Measurements from ENCODE around the gene FRMD1. TPM values are rescaled to one million over a fixed set of nuclear protein-coding genes. Genes with fewer than 3 reads are reported as not detected.
"Not testable (repeated sequence)": the region's sequence is repeated elsewhere in the genome, so short reads cannot be mapped to it uniquely, and the experiment has no call there.

The FRMD1 gene
- total RNA-seq, 1 experiment from 2014 or later: 0.57 TPM

DNA sequence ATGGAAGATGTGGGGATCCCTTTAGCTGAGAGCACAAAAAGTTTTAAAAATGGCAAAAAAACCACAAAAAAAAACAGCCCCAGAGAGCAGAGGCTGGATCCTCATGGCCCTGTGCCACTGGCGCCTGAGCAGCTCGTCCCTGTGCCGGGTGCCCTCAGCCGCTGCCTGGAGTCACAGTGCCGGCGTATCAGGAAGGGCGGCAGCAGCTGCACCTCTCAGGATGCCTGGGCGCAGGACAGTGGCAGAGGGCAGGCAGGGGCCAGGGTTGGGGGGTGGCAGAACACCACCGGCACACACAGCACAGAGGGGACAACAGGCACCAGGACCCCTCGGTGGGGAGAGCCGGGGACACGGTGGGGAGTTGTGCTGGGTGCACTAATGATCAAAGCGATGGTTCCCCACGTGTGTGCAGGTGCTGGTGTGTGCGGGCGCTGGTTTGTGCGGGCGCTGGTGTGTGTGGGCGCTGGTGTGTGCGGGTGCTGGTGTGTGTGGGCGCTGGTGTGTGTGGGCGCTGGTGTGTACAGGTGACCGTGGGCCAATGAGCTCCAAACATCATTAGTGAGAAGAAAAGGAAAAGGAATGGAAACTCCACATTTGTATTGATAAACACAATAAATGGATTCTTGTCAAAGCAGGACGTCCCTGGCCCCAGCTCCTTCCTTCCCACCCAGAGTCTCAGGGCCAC lies 1.5 kb upstream of the FRMD1 start:
- H3K4me1 Mint-ChIP-seq: peaks cover 17% of the 10 kb centered on the region
- no peaks in the 10 kb centered on the region for H3K36me3 Mint-ChIP-seq
- no peak overlapping the region for H3K4me3 Mint-ChIP-seq
- ChIA-PET POLR2A (no interaction called here), CTCF (interaction anchor here (1.2 kb wide), 1 partner anchor 20 kb away, joined by 4 read pairs; no protein-coding TSS in a partner anchor)
- H3K27me3 Mint-ChIP-seq (ENCODE audit: low read depth): no peaks in the 10 kb centered on the region; the same call in 1 of the 2 replicates
- no peak for DNase-seq (ENCODE audit: low spot score)
- no peak for ATAC-seq
- no peak overlapping the region for H3K27ac Mint-ChIP-seq
- H3K9me3 Mint-ChIP-seq: no peaks in the 10 kb centered on the region
- TF ChIP-seq, protein P1, sequence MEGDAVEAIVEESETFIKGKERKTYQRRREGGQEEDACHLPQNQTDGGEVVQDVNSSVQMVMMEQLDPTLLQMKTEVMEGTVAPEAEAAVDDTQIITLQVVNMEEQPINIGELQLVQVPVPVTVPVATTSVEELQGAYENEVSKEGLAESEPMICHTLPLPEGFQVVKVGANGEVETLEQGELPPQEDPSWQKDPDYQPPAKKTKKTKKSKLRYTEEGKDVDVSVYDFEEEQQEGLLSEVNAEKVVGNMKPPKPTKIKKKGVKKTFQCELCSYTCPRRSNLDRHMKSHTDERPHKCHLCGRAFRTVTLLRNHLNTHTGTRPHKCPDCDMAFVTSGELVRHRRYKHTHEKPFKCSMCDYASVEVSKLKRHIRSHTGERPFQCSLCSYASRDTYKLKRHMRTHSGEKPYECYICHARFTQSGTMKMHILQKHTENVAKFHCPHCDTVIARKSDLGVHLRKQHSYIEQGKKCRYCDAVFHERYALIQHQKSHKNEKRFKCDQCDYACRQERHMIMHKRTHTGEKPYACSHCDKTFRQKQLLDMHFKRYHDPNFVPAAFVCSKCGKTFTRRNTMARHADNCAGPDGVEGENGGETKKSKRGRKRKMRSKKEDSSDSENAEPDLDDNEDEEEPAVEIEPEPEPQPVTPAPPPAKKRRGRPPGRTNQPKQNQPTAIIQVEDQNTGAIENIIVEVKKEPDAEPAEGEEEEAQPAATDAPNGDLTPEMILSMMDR (IDR thresholded peaks at IDR 0.05): no peak

- H3K4me1 Mint-ChIP-seq: peaks cover 9% of the 10 kb centered on the region
- ATAC-seq (no peak), DNase-seq (ENCODE audit: low spot score) (no peak)
- no peaks in the 10 kb centered on the region for H3K36me3 Mint-ChIP-seq
- no peak overlapping the region for H3K27ac Mint-ChIP-seq
- TF ChIP-seq CREB1 (CRISPR knock-in tag; IDR thresholded peaks at IDR 0.05) (no peak), JAZF1 (CRISPR knock-in tag; IDR thresholded peaks at IDR 0.05) (no peak)
- TF ChIP-seq, protein P2, sequence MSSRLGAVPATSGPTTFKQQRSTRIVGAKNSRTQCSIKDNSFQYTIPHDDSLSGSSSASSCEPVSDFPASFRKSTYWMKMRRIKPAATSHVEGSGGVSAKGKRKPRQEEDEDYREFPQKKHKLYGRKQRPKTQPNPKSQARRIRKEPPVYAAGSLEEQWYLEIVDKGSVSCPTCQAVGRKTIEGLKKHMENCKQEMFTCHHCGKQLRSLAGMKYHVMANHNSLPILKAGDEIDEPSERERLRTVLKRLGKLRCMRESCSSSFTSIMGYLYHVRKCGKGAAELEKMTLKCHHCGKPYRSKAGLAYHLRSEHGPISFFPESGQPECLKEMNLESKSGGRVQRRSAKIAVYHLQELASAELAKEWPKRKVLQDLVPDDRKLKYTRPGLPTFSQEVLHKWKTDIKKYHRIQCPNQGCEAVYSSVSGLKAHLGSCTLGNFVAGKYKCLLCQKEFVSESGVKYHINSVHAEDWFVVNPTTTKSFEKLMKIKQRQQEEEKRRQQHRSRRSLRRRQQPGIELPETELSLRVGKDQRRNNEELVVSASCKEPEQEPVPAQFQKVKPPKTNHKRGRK (CRISPR knock-in tag; IDR thresholded peaks at IDR 0.05; ENCODE audit: borderline replicate concordance): no peak
- H3K4me3 Mint-ChIP-seq: no peak overlapping the region
- ChIA-PET POLR2A (no interaction called here), CTCF (no interaction called here)
- H3K27me3 Mint-ChIP-seq (ENCODE audit: low read depth): no peaks in the 10 kb centered on the region; the same call in 1 of the 2 replicates
- H3K9me3 Mint-ChIP-seq: no peaks in the 10 kb centered on the region
These were observed 653 bp downstream of the FRMD1 start for GRCh38 chr6:168078175-168078942.

GRCh38 chr6:168077401-168077800 lies 1.6 kb downstream of the FRMD1 start:
- ATAC-seq; H3K27me3 Mint-ChIP-seq (ENCODE audit: low read depth); H3K36me3 Mint-ChIP-seq; H3K4me3 Mint-ChIP-seq; H3K27ac Mint-ChIP-seq; H3K9me3 Mint-ChIP-seq; DNase-seq (ENCODE audit: low spot score); H3K4me1 Mint-ChIP-seq; POLR2A ChIA-PET: not testable (repeated sequence)
- CTCF ChIA-PET: interaction anchor here (0.6 kb wide), 1 partner anchor 97 kb away, joined by 3 read pairs; no protein-coding TSS in a partner anchor

GRCh38 chr6:168075787-168076202 lies 3.2 kb downstream of the FRMD1 start:
- no peak overlapping the region for H3K4me3 Mint-ChIP-seq
- H3K9me3 Mint-ChIP-seq: no peaks in the 10 kb centered on the region
- ATAC-seq: no peak
- TF ChIP-seq, protein P1 (IDR thresholded peaks at IDR 0.05): no peak
- no peak for TF ChIP-seq AFF4 (CRISPR knock-in tag; IDR thresholded peaks at IDR 0.05; ENCODE audit: borderline replicate concordance)
- TF ChIP-seq IRF2 (CRISPR knock-in tag; IDR thresholded peaks at IDR 0.05; ENCODE audit: borderline replicate concordance, low read depth): no peak
- TF ChIP-seq, protein P3, sequence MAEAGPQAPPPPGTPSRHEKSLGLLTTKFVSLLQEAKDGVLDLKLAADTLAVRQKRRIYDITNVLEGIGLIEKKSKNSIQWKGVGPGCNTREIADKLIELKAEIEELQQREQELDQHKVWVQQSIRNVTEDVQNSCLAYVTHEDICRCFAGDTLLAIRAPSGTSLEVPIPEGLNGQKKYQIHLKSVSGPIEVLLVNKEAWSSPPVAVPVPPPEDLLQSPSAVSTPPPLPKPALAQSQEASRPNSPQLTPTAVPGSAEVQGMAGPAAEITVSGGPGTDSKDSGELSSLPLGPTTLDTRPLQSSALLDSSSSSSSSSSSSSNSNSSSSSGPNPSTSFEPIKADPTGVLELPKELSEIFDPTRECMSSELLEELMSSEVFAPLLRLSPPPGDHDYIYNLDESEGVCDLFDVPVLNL (CRISPR knock-in tag; IDR thresholded peaks at IDR 0.05; ENCODE audit: borderline replicate concordance, low read depth): no peak
- TF ChIP-seq ELF4 (CRISPR knock-in tag; IDR thresholded peaks at IDR 0.05; ENCODE audit: low read depth): no peak
- TF ChIP-seq EMX1 (CRISPR knock-in tag; IDR thresholded peaks at IDR 0.05): no peak
- TF ChIP-seq, protein P4, sequence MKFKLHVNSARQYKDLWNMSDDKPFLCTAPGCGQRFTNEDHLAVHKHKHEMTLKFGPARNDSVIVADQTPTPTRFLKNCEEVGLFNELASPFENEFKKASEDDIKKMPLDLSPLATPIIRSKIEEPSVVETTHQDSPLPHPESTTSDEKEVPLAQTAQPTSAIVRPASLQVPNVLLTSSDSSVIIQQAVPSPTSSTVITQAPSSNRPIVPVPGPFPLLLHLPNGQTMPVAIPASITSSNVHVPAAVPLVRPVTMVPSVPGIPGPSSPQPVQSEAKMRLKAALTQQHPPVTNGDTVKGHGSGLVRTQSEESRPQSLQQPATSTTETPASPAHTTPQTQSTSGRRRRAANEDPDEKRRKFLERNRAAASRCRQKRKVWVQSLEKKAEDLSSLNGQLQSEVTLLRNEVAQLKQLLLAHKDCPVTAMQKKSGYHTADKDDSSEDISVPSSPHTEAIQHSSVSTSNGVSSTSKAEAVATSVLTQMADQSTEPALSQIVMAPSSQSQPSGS (CRISPR knock-in tag; IDR thresholded peaks at IDR 0.05; ENCODE audit: borderline replicate concordance, low read depth): no peak
- TF ChIP-seq, protein P5, sequence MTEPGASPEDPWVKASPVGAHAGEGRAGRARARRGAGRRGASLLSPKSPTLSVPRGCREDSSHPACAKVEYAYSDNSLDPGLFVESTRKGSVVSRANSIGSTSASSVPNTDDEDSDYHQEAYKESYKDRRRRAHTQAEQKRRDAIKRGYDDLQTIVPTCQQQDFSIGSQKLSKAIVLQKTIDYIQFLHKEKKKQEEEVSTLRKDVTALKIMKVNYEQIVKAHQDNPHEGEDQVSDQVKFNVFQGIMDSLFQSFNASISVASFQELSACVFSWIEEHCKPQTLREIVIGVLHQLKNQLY (CRISPR knock-in tag; IDR thresholded peaks at IDR 0.05): no peak
- no peak for TF ChIP-seq GABPB1 (CRISPR knock-in tag; IDR thresholded peaks at IDR 0.05)
- POLR2A ChIA-PET: no interaction called here
- H3K36me3 Mint-ChIP-seq: no peaks in the 10 kb centered on the region
- peaks cover 6% of the 10 kb centered on the region for H3K4me1 Mint-ChIP-seq
- no peaks in the 10 kb centered on the region for H3K27me3 Mint-ChIP-seq (ENCODE audit: low read depth)
- DNase-seq (ENCODE audit: low spot score): no peak
- CTCF ChIA-PET: interaction anchor here (1.8 kb wide), 1 partner anchor 57 kb away, joined by 4 read pairs; no protein-coding TSS in a partner anchor
- no peak overlapping the region for H3K27ac Mint-ChIP-seq
